ENCODE data around the gene LPAR2.

- TF ChIP-seq, protein P1, sequence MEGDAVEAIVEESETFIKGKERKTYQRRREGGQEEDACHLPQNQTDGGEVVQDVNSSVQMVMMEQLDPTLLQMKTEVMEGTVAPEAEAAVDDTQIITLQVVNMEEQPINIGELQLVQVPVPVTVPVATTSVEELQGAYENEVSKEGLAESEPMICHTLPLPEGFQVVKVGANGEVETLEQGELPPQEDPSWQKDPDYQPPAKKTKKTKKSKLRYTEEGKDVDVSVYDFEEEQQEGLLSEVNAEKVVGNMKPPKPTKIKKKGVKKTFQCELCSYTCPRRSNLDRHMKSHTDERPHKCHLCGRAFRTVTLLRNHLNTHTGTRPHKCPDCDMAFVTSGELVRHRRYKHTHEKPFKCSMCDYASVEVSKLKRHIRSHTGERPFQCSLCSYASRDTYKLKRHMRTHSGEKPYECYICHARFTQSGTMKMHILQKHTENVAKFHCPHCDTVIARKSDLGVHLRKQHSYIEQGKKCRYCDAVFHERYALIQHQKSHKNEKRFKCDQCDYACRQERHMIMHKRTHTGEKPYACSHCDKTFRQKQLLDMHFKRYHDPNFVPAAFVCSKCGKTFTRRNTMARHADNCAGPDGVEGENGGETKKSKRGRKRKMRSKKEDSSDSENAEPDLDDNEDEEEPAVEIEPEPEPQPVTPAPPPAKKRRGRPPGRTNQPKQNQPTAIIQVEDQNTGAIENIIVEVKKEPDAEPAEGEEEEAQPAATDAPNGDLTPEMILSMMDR (IDR thresholded peaks at IDR 0.05) = no peak
- no peak for TF ChIP-seq POLR2A (IDR thresholded peaks at IDR 0.05)
- TF ChIP-seq POLR2AphosphoS5 (IDR thresholded peaks at IDR 0.05; ENCODE audit: insufficient read depth in 1 of 2, low read depth in 1 of 2) = no peak
These were observed 23.1 kb upstream of the LPAR2 start for GRCh38 chr19:19651076-19651475.

Measured in vagina (tissue), 2 donors.